SK-N-SH treated with all-trans-retinoic acid at 6 μM for 48 hours (cell line): ENCODE results near the gene GSG1L.

Experiments used
- ARNTL ChIP-seq: fragments of 450-650 bp; formaldehyde crosslinking; IDR thresholded peaks from 2 replicates; pipeline ENCODE4 v1.5.0; 2020; ENCODE audit warnings: low read depth, mild to moderate bottlenecking, moderate library complexity, borderline replicate concordance
- CREB5 ChIP-seq: fragments of 250-450 bp; sonication (Bioruptor Pico); IDR thresholded peaks from 2 replicates; pipeline ENCODE4 v1.5.1; 2020; ENCODE audit warnings: low read depth, mild to moderate bottlenecking, moderate library complexity
- CSDC2 ChIP-seq: fragments of 250-450 bp; sonication (Bioruptor Pico); IDR thresholded peaks from 2 replicates; pipeline ENCODE4 v1.5.0; 2020; ENCODE audit warnings: mild to moderate bottlenecking, moderate library complexity
- ESRRG ChIP-seq: fragments of 250-450 bp; sonication (Bioruptor Pico); IDR thresholded peaks from 2 replicates; pipeline ENCODE4 v1.6.1; 2021; ENCODE audit warnings: mild to moderate bottlenecking
- OSR1 ChIP-seq: fragments of 250-450 bp; sonication (Bioruptor Pico); IDR thresholded peaks from 2 replicates; pipeline ENCODE4 v1.8.0; 2022; ENCODE audit warnings: moderate library complexity, mild to moderate bottlenecking, inconsistent platforms
- PATZ1 ChIP-seq: fragments of 250-450 bp; sonication (Bioruptor Pico); IDR thresholded peaks from 2 replicates; pipeline ENCODE4 v1.8.0; 2020; ENCODE audit warnings: mild to moderate bottlenecking, moderate library complexity, borderline replicate concordance
- POU6F1 ChIP-seq: fragments of 250-450 bp; sonication (Bioruptor Pico); IDR thresholded peaks from 2 replicates; pipeline ENCODE4 v1.8.0; 2021; ENCODE audit warnings: low read depth, mild to moderate bottlenecking, moderate library complexity, borderline replicate concordance
- ZFP30 ChIP-seq: fragments of 450-650 bp; formaldehyde crosslinking; IDR thresholded peaks from 2 replicates; pipeline ENCODE4 v1.5.0; 2022; ENCODE audit warnings: mild to moderate bottlenecking, moderate library complexity
- ZNF70 ChIP-seq: fragments of 450-650 bp; formaldehyde crosslinking; IDR thresholded peaks from 2 replicates; pipeline ENCODE4 v1.5.0; 2020; ENCODE audit warnings: mild to moderate bottlenecking, moderate library complexity
- ZNF8 ChIP-seq: fragments of 450-650 bp; formaldehyde crosslinking; IDR thresholded peaks from 2 replicates; pipeline ENCODE4 v1.5.0; 2020; ENCODE audit warnings: mild to moderate bottlenecking, moderate library complexity

GRCh38 chr16:28059841-28060575 is 3.5 kb downstream of the GSG1L start:
- no peak for TF ChIP-seq ARNTL (CRISPR knock-in tag)
- TF ChIP-seq POU6F1: no peak
- TF ChIP-seq OSR1 (CRISPR knock-in tag): no peak
- no peak for TF ChIP-seq CSDC2 (CRISPR knock-in tag)
- TF ChIP-seq PATZ1 (CRISPR knock-in tag): no peak
- no peak for TF ChIP-seq ZNF70
- no peak for TF ChIP-seq ZNF8 (CRISPR knock-in tag)
- no peak for TF ChIP-seq CREB5 (CRISPR knock-in tag)
- TF ChIP-seq ESRRG: no peak
- no peak for TF ChIP-seq ZFP30
